ENCODE data around the gene PGM5. TPM values are rescaled to one million over a fixed set of nuclear protein-coding genes. Genes with fewer than 3 reads are reported as not detected.
"Not testable (repeated sequence)": the region's sequence is repeated elsewhere in the genome, so short reads cannot be mapped to it uniquely, and the experiment has no call there.

Gene PGM5
- 10 to 100 TPM; 44.6 to 49.6 (median 46.4) TPM for polyA plus RNA-seq (ENCODE audit: insufficient read length in 3 of 3)

GRCh38 chr9:68356380-68357118 is at the start of gene PGM5:
Gene PGM5, plus strand, starts transcription at chr9:68356611. Its CDS starts 517 bp downstream, at chr9:68357128.
- DNase-seq (ENCODE audit: low read depth in 3 of 3, low spot score in 2 of 3) = not testable (repeated sequence)

GRCh38 chr9:68307127-68307526 is 49.3 kb upstream of the PGM5 start:
- DNase-seq (ENCODE audit: low read depth in 3 of 3, low spot score in 2 of 3) = not testable (repeated sequence)

GRCh38 chr9:68307654-68308053 is 48.8 kb upstream of the PGM5 start:
- DNase-seq (ENCODE audit: low read depth in 3 of 3, low spot score in 2 of 3) = not testable (repeated sequence)

GRCh38 chr9:68311208-68311607 is 45.2 kb upstream of the PGM5 start:
- DNase-seq (ENCODE audit: low read depth in 3 of 3, low spot score in 2 of 3) = not testable (repeated sequence)

- DNase-seq (ENCODE audit: low read depth in 3 of 3, low spot score in 2 of 3) = not testable (repeated sequence)
Measured at GRCh38 chr9:68318209-68318608, 38.2 kb upstream of the PGM5 start.

GRCh38 chr9:68323749-68324148 is 32.7 kb upstream of the PGM5 start:
- DNase-seq (ENCODE audit: low read depth in 3 of 3, low spot score in 2 of 3) = not testable (repeated sequence)

- not testable (repeated sequence) for DNase-seq (ENCODE audit: low read depth in 3 of 3, low spot score in 2 of 3)
Measured at GRCh38 chr9:68324518-68324917, 31.9 kb upstream of the PGM5 start.

GRCh38 chr9:68329106-68329505 is 27.3 kb upstream of the PGM5 start:
- not testable (repeated sequence) for DNase-seq (ENCODE audit: low read depth in 3 of 3, low spot score in 2 of 3)

- not testable (repeated sequence) for DNase-seq (ENCODE audit: low read depth in 3 of 3, low spot score in 2 of 3)
Measured at GRCh38 chr9:68330531-68331173, 25.8 kb upstream of the PGM5 start.

- DNase-seq (ENCODE audit: low read depth in 3 of 3, low spot score in 2 of 3) = not testable (repeated sequence)
Measured at GRCh38 chr9:68332122-68332521, 24.3 kb upstream of the PGM5 start.

GRCh38 chr9:68335935-68336334 is 20.5 kb upstream of the PGM5 start:
- DNase-seq (ENCODE audit: low read depth in 3 of 3, low spot score in 2 of 3) = not testable (repeated sequence)

- DNase-seq (ENCODE audit: low read depth in 3 of 3, low spot score in 2 of 3) = not testable (repeated sequence)
Measured at GRCh38 chr9:68336639-68337339, 19.6 kb upstream of the PGM5 start.

GRCh38 chr9:68338000-68338399 is 18.4 kb upstream of the PGM5 start:
- DNase-seq (ENCODE audit: low read depth in 3 of 3, low spot score in 2 of 3) = not testable (repeated sequence)

- not testable (repeated sequence) for DNase-seq (ENCODE audit: low read depth in 3 of 3, low spot score in 2 of 3)
Measured at GRCh38 chr9:68342265-68343025, 14.0 kb upstream of the PGM5 start.

GRCh38 chr9:68343242-68343641 is 13.2 kb upstream of the PGM5 start:
- not testable (repeated sequence) for DNase-seq (ENCODE audit: low read depth in 3 of 3, low spot score in 2 of 3)

GRCh38 chr9:68343992-68344391 is 12.4 kb upstream of the PGM5 start:
- DNase-seq (ENCODE audit: low read depth in 3 of 3, low spot score in 2 of 3) = not testable (repeated sequence)

- DNase-seq (ENCODE audit: low read depth in 3 of 3, low spot score in 2 of 3) = not testable (repeated sequence)
Measured at GRCh38 chr9:68351689-68352088, 4.7 kb upstream of the PGM5 start.

GRCh38 chr9:68355993-68356379 is 425 bp upstream of the PGM5 start:
- not testable (repeated sequence) for DNase-seq (ENCODE audit: low read depth in 3 of 3, low spot score in 2 of 3)

- DNase-seq (ENCODE audit: low read depth in 3 of 3, low spot score in 2 of 3) = not testable (repeated sequence)
Measured at GRCh38 chr9:68357119-68357714, 806 bp downstream of the PGM5 start.

- peak in 1 of 3 donors; percentile 33 for DNase-seq (ENCODE audit: low read depth in 3 of 3, low spot score in 2 of 3)
Measured at GRCh38 chr9:68366933-68367547, 10.6 kb downstream of the PGM5 start.
